AG09309 (cell line): ENCODE measurements around the gene HOXC9.

ENCODE experiments used
- DNase-seq: peaks from one replicate; pipeline ENCODE4 v3.0.0-alpha.2; 2010; ENCODE audit warnings: low read depth
- H3K4me3 ChIP-seq: 2 replicates; pipeline ENCODE4 v1.5.1; 2011; ENCODE audit warnings: mild to moderate bottlenecking, low read depth, low read length, moderate library complexity; ENCODE audit not compliant: control insufficient read depth
- TF ChIP-seq, protein P1 (sequence below): IDR thresholded peaks from 2 replicates; pipeline ENCODE4 v1.5.1; 2011; ENCODE audit warnings: mild to moderate bottlenecking, low read depth, low read length, inconsistent platforms; ENCODE audit not compliant: insufficient read depth, control insufficient read depth; ENCODE audit errors: missing control alignments

Gene HOXC9

GRCh38 chr12:53989227-53990113 lies 10.5 kb upstream of the HOXC9 start:
- H3K4me3 ChIP-seq: peak overlapping the region; percentile 32
- DNase-seq: no peak
- TF ChIP-seq, protein P1, sequence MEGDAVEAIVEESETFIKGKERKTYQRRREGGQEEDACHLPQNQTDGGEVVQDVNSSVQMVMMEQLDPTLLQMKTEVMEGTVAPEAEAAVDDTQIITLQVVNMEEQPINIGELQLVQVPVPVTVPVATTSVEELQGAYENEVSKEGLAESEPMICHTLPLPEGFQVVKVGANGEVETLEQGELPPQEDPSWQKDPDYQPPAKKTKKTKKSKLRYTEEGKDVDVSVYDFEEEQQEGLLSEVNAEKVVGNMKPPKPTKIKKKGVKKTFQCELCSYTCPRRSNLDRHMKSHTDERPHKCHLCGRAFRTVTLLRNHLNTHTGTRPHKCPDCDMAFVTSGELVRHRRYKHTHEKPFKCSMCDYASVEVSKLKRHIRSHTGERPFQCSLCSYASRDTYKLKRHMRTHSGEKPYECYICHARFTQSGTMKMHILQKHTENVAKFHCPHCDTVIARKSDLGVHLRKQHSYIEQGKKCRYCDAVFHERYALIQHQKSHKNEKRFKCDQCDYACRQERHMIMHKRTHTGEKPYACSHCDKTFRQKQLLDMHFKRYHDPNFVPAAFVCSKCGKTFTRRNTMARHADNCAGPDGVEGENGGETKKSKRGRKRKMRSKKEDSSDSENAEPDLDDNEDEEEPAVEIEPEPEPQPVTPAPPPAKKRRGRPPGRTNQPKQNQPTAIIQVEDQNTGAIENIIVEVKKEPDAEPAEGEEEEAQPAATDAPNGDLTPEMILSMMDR: peak; percentile 59

DNA sequence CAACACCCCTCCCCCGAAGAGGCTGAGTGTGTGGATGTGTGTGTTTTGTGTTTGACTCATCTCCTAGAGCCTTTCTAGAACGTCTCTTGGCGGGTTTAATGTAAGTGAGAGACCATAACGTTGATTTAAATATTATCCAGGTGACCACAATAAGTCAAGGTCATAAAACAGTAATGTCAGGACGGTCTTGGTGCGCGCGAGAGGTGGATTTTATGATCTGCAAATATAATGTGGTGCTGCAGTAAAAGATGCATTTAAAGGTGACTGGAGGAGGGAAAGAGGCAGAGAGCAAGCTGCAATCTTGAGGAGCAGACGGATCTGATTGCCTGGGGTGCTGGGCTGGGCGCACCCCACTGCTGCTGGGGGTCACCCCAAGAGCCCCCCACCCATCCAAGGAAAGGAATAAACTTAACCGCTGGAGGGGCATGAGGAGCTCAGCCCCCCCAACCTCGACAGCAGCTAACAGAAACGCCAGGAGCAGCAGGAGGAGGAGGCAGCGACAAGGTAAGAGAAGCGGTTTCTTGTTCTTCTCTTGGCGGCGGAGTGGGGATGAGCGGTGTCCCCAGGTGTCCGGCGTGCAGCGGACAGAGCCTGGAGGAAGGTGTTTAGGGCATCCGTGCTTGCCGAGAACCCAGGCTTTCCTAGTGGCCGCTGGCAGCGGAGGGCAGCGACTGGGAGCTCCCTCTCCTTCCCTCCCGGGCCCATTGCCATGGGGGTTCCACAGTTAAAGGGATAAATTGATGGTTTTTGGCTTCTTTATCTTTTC lies 9.5 kb upstream of the HOXC9 start:
- TF ChIP-seq, protein P1: no peak
- peak overlapping the region; percentile 25 for H3K4me3 ChIP-seq
- no peak for DNase-seq

GRCh38 chr12:53991077-53991460 lies 8.9 kb upstream of the HOXC9 start:
- peak overlapping the region; percentile 25 for H3K4me3 ChIP-seq
- TF ChIP-seq, protein P1: no peak
- no peak for DNase-seq

GRCh38 chr12:53992377-53992889 lies 7.5 kb upstream of the HOXC9 start:
- H3K4me3 ChIP-seq: no peak overlapping the region
- DNase-seq: no peak
- TF ChIP-seq, protein P1: no peak

- H3K4me3 ChIP-seq: no peak overlapping the region
- no peak for DNase-seq
- TF ChIP-seq, protein P1: no peak
Observed at GRCh38 chr12:53993162-53994008, 6.6 kb upstream of the HOXC9 start.

DNA sequence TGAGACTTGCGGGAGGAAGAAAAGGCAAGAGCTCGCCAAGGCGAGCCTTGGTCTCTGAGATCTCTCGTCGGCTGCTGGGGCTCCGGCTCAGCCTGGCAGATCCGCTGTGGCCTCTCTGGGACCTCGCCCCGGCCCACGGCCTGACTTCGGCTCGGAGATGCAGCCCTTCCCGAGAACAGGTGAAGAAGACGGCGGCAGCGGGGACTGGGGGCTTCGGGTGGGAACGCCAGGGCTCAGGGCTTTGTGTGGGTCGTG lies 6.0 kb upstream of the HOXC9 start:
- H3K4me3 ChIP-seq: no peak overlapping the region
- TF ChIP-seq, protein P1: no peak
- DNase-seq: no peak
